HG03521 (cell line): ENCODE results near the gene ECPAS.
"Not testable (repeated sequence)": the region's sequence is repeated elsewhere in the genome, so short reads cannot be mapped to it uniquely, and the experiment has no call there.

Source experiments
- ATAC-seq: cut with Tn5 transposase; IDR thresholded peaks from one replicate; pipeline ENCODE4 v1.9.1; 2021; ENCODE audit warnings: mild to moderate bottlenecking, moderate library complexity; ENCODE audit not compliant: unreplicated experiment

The ECPAS gene

DNA sequence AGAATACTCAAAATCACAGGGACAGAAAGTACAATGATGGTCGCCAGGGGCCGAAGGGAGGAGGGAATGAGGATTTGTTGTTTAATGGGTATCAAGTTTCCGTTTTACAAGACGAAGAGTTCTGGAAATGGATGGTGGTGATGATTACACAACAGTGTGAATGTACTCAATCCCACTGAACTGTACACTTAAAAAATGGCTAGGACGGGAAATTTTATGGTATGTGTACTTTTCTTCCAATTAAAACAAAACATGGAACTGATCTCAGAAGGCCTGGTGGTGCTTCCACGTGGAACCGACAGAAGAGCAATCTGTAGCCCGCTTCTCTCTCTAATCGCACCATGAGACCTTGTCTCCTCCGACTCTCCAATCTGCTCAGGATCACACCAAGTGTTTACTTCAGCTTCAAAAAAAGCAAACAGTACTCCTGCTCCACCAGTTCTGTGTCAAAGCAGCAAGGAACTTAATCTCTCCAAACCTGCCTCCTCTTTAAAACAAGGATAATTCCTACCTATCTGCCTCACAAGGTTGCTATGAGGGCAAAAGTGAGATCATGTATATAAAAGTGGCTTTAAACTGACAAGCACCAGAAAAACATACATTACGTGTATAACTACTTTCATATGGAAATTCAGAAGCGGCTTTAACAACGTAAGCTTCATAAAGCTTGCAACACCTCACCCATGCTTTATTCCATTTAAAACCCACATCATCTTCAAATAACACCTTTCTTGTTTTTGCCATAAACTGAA lies 2.1 kb downstream of the ECPAS start:
- ATAC-seq = no peak

GRCh38 chr9:111477677-111478076 lies 6.5 kb downstream of the ECPAS start:
- ATAC-seq = no peak

GRCh38 chr9:111475195-111475594 lies 9.0 kb downstream of the ECPAS start:
- ATAC-seq = no peak

- no peak for ATAC-seq
Measured at GRCh38 chr9:111474385-111474784, 9.8 kb downstream of the ECPAS start.

GRCh38 chr9:111467778-111468367 lies 16.3 kb downstream of the ECPAS start:
- ATAC-seq = no peak

- ATAC-seq = no peak
Measured at GRCh38 chr9:111463048-111463447, 21.1 kb downstream of the ECPAS start.

DNA sequence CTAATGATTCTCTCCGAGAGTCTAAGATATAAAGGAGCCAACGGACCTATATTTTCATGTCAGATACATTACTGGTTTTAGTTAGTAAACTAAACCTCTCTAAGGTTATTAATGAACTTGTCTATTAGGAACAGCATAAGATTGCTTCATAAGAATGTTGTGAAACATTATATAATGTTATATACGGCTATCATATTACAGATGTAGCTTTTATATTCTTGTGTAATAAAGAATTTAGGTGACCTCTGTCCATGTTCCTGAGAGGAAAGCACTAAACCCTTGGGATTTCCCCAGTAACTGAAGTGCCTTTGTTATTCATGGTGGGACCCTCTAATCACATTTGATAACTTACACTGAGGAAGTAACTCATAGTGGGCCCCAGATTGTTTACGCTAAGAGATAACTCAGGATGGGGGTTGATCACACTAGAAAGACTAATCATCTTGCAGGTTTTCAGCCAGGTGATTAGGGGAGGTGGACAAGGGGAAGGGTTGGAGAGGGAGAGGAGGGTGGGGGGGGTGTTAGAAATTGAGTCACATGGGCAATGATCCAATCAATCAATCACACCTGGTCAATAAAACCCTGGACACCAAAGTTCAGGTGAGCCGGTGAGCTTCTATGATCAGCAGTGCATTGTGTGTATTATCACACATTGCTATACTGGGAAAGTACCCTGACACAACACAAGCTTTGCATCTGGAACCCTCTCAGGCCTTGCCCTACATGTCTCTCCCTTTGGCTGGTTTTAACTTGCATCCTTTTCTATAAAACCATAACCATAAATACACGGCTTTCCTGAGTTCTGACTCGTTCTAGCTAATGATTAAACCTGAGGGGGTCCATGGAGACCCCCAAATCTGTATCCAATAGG lies 25.8 kb downstream of the ECPAS start:
- ATAC-seq = no peak

- ATAC-seq = no peak
Measured at GRCh38 chr9:111456529-111456928, 27.7 kb downstream of the ECPAS start.

- no peak for ATAC-seq
Measured at GRCh38 chr9:111455638-111456037, 28.5 kb downstream of the ECPAS start.

GRCh38 chr9:111454751-111455150 lies 29.4 kb downstream of the ECPAS start:
- no peak for ATAC-seq

- ATAC-seq = no peak
Measured at GRCh38 chr9:111451570-111451969, 32.6 kb downstream of the ECPAS start.

DNA sequence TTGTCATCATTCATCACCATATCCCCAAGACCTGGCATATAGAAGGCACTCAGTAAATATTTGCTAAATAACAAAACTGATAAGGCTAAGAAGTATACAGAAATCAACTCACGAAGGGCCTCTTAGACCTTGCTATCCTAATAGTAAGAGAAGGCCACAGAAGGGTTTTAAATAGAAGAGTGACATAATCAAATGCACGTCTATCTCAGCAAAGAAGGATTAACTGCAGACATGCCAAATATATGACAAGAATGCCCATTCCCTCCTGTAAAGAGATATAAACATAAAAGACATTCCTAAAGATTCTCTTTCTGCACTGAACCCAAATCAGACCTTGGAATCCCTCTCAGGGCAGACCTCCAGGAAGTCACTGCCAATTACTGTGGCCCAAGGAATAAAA lies 34.1 kb downstream of the ECPAS start:
- ATAC-seq = no peak

DNA sequence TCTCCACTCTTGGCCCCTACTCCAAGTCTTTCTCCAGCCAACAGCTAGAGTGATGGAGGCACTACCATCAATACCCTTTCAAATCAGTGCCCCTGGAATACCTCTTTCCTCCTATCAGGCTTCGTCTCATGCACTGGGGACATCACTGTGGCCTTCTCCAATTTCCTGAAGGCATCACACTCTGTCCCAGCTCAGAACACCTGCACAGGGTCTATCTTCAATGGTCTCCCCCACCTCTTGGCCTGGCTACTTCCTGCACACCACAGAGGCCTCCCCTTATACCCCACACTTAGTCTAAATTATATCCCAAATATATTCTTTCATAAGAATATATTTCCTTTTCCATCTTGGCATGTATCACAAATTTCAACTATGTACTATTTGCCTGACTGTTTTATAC lies 34.5 kb downstream of the ECPAS start:
- ATAC-seq = no peak

DNA sequence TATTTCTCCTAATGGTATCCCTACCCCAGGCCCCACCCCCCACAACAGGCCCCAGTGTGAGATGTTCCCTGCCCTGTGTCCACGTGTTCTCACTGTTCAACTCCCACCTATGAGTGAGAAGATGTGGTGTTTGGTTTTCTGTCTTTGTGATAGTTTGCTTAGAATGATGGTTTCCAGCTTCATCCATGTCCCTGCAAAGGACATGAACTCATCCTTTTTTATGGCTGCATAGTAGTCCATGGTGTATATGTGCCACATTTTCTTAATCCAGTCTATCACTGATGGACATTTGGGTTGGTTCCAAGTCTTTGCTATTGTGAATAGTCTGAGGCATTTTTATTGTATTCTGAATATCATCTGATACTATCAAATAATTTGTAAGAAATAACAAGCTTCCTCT lies 38.4 kb downstream of the ECPAS start:
- not testable (repeated sequence) for ATAC-seq

DNA sequence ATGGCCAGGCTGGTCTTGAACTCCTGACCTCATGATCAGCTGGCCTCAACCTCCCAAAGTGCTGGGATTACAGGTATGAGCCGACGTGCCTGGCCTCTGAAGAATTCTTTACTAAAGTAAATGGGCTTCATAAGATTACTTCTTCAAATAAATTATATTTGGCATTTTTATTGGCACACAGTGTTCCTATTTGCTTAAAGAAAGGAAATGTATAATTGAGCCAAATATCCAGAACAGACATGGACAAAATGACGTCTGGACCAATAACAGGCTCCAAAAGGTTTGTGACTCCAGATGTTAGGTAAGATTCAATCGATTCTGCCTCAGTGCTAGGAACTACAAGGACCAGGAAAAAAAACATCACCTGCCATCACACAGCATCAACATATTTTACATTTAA lies 40.7 kb downstream of the ECPAS start:
- ATAC-seq = no peak

GRCh38 chr9:111442360-111443027 lies 41.7 kb downstream of the ECPAS start:
- ATAC-seq = no peak

- ATAC-seq = no peak
Measured at GRCh38 chr9:111440226-111440625, 44.0 kb downstream of the ECPAS start.

DNA sequence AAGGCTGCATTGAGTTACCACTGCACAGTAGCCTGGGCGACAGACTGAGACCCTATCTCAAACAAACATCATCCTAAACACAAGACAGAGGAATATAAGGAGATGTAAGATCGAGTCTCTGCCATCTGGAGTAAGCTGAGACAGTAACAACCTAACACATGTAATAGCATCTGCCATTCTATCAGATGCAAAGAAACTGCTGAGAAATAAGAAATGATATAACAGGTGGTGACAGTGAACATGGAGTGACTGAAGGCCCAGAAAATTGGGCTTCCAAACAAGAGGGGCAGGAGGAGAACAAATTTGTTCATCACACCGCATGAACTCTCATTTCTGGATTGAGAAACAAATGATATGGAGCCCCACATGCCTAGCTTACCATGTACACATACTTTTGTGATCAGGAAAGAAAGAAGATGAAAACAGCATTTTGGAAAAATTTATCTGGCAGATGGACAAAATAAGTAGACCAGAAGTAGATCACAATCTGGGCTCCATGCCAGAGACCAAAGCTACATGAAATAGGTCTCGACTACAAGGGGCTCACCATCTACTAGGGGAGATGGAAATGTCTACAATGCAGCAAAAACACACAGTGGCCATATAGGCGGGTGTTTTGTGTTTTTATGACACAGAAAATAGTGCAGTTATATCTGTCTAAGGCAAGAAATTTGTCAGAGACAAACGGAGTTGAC lies 45.5 kb downstream of the ECPAS start:
- no peak for ATAC-seq

DNA sequence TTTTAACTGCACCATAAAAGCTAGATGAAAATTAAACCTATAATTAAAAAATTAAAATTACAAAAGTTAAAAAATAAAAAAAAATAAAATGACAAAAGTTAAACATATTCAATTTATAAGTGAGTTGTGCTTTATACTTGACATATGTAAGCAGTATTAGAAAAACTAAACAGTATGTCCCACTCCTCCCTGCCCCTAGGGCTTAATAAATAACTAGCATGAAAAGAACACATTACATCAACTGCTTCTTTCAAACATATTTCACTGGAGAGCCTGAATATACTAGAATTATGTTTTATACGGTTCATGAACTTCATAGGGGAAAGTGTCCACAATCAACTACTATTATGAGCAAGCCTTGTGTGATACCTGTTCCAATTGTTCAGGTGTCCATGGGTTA lies 47.6 kb downstream of the ECPAS start:
- no peak for ATAC-seq

GRCh38 chr9:111433082-111433481 lies 51.1 kb downstream of the ECPAS start:
- ATAC-seq = no peak

- no peak for ATAC-seq
Measured at GRCh38 chr9:111431684-111432083, 52.5 kb downstream of the ECPAS start.
